RWPE1 (cell line): ENCODE measurements around the gene ABLIM2.

Experiments
- CTCF ChIA-PET: fragments of 350-600 bp; sonication (Branson Sonifier 250); formaldehyde crosslinking; extraction: SDS; loops from one replicate; lab custom pipeline; 2021; lab: Yijun Ruan, JAX
- POLR2A ChIA-PET: fragments of 400-600 bp; formaldehyde crosslinking; extraction: SDS; loops from one replicate; lab custom pipeline; 2020; ENCODE audit warnings: antibody characterized with exemption; ENCODE audit not compliant: low non-redundant PET; lab: Yijun Ruan, JAX
- DNase-seq: peaks from one replicate; pipeline ENCODE4 v3.0.0; 2012; ENCODE audit warnings: low spot score
- H3K27ac ChIP-seq: fragments of 450-650 bp; 2 replicates; pipeline ENCODE4 v1.5.1; 2017
- CTCF ChIP-seq: fragments of 450-650 bp; conservative IDR thresholded peaks from 2 replicates; pipeline ENCODE4 v1.5.1; 2017; ENCODE audit warnings: low read depth, mild to moderate bottlenecking

Gene ABLIM2

DNA sequence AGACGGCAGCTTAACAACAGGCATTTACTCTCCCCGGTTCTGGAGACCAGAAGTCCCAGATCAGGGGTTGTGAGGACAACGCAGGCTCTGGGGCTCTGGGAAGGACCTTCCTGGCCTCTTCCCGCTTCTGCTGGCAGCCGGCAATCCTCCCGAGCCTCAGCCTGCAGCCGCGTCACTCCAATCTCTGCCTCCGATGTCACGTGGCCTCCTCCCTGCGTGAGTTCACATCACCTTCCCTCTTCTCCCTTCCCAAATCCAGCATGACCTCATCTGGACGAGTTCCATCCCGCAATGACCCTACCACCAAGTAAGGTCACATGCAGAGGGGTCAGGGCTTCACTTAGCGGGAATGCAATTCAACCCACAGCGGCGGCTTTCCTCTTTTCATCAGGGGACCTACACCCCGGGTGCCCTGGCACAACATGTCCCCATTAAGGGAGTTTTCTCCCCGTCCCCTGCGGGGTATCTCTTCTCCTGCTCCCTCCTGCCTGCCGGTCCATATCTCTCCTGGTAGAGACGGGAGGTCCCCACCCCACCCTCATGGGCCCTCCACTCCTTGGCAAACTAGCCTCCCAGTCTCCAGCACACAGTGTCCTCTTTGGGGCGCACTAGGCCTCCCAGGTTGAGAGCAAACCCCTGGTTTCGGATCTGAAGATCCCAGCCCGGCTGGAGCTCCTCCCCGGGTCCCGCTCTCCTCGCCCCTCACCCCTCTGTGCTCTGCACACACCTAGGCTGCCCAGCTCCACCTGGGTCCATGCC is 25.5 kb downstream of the ABLIM2 start:
- POLR2A ChIA-PET = no interaction called here
- no peak overlapping the region for H3K27ac ChIP-seq
- TF ChIP-seq CTCF = no peak
- no peak for DNase-seq
- CTCF ChIA-PET = no interaction called here

- ChIA-PET CTCF (no interaction called here), POLR2A (no interaction called here)
- TF ChIP-seq CTCF = no peak
- H3K27ac ChIP-seq = no peak overlapping the region
- DNase-seq = no peak
Observed at GRCh38 chr4:8132400-8132799, 26.2 kb downstream of the ABLIM2 start.

- POLR2A ChIA-PET = no interaction called here
- H3K27ac ChIP-seq = no peak overlapping the region
- DNase-seq = no peak
- no peak for TF ChIP-seq CTCF
- CTCF ChIA-PET = no interaction called here
Observed at GRCh38 chr4:8131826-8132225, 26.8 kb downstream of the ABLIM2 start.

DNA sequence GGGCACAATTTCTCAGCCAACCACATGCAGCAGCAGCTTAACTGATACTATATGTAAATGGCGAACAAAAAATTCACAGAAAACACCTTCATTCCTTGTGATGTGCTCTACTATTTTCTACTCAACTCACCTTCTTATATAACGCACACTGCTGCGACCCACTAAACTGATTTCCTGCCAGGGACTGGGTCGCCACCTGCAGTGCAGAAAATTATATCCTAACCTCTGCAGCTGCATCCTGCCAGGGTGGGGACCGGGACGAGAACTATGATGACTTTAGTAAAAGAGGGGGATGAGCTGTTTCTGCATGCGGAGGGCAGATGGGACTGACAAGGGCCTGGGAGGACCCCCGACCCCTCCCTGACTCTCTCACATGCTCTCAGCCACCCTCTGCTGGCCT is 27.4 kb downstream of the ABLIM2 start:
- DNase-seq = no peak
- CTCF ChIA-PET = interaction anchor here (0.7 kb wide), 1 partner anchor 136 kb away, joined by 3 read pairs; no protein-coding TSS in a partner anchor
- TF ChIP-seq CTCF = no peak
- POLR2A ChIA-PET = no interaction called here
- H3K27ac ChIP-seq = no peak overlapping the region

DNA sequence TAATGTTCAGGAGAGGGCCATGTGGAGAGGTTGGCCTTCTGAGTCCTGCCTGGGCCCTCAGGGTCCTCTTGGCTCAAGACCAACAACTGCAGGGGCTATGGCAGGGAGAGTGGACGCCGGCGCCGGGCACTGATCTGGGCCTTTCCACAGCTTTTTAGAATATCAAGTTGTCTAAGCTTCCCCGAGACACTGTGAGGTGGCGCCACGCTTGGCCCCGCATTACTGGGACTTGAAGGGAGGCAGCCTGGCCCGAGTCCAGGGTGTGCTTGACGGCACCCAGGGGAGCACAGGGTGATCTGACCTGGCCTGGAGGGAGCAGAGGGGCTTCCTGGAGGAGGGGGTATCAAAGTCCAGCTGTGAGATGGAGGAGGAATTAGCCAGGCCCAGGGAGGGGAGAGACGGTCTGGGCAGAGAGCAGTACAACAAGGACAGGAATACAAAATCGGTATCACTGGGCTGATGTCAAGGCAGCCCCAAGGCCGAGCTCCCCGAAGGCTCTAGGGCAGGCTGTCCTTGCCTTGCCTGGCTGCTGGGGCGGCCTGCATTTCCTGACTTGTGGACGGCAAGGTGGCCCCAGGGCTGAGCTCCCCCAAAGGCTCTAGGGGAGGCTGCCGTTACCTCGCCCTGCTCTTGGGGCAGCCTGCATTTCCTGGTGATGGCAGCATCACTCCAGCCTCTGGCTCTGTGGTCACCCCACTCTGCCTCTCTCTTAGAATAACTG is 28.1 kb downstream of the ABLIM2 start:
- ChIA-PET POLR2A (no interaction called here), CTCF (interaction anchor here (0.7 kb wide), 1 partner anchor 137 kb away, joined by 3 read pairs; no protein-coding TSS in a partner anchor)
- no peak for DNase-seq
- no peak for TF ChIP-seq CTCF
- H3K27ac ChIP-seq = no peak overlapping the region

DNA sequence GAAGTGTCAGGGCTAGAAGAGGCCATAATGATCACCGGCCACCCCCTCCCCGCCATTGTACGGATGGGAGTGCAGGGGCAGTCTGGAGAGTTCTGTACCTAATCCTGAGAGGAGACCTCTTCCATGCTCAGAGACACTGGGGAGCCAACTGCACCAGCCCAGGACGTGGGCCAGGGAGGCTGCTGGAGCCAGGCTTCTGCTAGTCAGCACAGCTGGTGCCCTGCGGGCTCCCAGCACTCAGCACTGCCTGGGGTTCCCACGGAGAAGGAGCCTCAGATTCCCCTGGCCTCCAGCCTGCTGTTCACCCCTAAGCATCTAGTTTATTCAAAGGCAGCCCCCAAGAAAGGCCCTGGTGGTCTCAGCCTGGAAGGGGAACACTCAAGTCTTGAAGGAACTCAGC is 28.8 kb downstream of the ABLIM2 start:
- CTCF ChIA-PET = no interaction called here
- no peak overlapping the region for H3K27ac ChIP-seq
- DNase-seq = no peak

More for the DNA sequence above, 28.8 kb downstream of the ABLIM2 start:
- POLR2A ChIA-PET = no interaction called here
- no peak for TF ChIP-seq CTCF
